Subcutaneous adipose tissue (tissue), 4 donors: Measurements from ENCODE around the gene SLC44A3. TPM values are rescaled to one million over a fixed set of nuclear protein-coding genes. Genes with fewer than 3 reads are reported as not detected.

Source experiments
- CTCF ChIP-seq: fragments of 450-650 bp; IDR thresholded peaks from one replicate; pipeline ENCODE4 v1.5.1; 2016; ENCODE audit warnings: low read depth, mild to moderate bottlenecking, control low read depth, antibody characterized with exemption, moderate library complexity
- total RNA-seq, 4 donors: library from RNA; depleted of rRNA; stranded (reverse); fragments of >200 nt; gene quantifications; one replicate each; pipeline ENCODE4 v1.1.0, GENCODE V29; 2016

The SLC44A3 gene
- total RNA-seq, 4 donors from 2014 or later: 0.98 to 2.3 (median 1.5) TPM

DNA sequence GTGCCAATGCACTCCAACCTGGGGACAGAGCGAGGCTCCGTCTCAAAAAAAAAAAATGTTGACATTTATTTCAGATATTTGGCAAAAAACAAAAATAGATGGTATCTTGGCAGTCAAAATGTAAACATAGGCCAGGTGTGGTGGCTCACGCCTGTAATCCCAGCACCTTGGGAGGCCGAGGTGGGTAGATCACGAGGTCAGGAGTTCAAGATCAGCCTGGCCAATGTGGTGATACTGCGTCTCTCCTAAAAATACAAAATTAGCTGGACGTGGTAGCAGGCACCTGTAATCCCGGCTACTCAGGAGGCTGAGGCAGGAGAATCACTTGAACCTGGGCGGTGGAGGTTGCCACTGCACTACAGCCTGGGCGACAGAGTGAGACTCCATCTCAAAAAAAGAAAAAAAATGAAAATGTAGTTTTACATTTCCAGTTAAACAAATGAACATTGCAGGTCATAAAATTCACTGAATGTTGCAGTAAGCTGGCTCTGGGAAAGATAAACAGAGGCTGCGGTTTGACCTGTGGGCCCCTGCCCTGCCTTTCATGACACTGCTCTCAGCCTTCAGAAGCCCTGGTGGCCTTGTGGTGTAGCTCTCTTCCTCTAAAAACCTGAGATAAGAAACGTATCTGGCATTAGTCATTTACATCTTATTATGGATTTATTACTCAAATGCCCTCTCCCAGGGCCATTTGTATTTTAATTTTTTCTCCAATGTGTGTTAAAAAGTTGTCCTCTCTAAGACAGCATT, 12.2 kb upstream of the SLC44A3 start:
- no peak for TF ChIP-seq CTCF

DNA sequence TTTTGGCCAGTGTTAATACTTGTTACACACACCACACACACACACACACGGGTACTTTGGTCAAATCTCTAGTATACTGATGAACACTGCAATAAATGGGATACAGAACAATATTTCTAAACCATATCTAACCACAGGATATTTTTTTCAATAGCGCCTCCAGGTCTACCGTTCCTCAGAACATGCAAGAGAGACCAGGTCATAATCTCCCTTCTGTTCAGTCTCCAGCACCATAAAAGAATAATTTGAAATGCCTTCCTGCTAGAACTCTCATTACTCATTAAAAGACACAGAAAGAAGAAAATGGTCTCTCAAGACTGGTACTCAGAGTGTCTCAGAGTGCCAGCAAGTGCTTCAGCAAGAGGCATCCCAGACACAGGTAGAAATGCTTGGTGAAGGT, 11.5 kb upstream of the SLC44A3 start:
- no peak for TF ChIP-seq CTCF

DNA sequence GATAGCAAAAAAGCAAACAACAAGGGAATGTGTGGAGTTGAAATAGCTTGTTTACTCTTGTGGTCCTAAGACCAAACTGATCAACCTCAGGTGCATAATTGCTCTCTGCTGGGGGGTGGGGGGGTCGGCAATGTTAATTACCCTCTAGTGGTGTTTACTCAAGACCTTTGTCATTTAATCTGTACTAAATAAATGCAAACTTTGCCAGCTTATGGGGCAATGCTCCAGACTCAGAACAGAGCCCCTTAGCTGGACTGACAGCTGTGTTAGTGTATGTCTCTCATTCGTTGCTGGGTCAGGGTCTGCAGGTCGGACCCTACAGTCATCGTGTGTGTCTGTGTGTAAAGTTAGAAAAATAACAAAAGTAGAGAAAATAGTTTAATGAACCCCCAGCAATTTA, 7.2 kb upstream of the SLC44A3 start:
- no peak for TF ChIP-seq CTCF

- no peak for TF ChIP-seq CTCF
These were observed 4.1 kb upstream of the SLC44A3 start for GRCh38 chr1:94816030-94816429.

DNA sequence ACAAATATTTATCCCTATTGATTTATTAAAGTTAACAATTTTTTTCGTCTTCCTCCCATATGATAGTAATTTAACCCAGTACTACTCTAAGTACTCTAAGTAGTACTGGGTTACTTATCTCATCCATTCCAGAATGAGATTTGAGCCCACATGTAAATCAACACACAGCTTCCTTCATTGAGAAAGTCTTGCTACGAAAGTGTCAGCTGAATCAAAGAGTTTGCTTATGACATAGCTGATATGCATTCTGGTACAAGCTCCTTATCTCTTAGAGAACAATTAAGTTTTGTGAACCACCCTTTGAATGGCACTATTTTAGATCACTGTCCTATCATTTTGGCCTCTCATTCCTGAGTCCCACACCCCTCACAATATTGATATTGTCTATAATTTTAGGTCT, 2.4 kb upstream of the SLC44A3 start:
- no peak for TF ChIP-seq CTCF

- no peak for TF ChIP-seq CTCF
These were observed 766 bp upstream of the SLC44A3 start for GRCh38 chr1:94819238-94819944.

GRCh38 chr1:94820936-94821335, 779 bp downstream of the SLC44A3 start:
- TF ChIP-seq CTCF: no peak
